Measurements from ENCODE around the gene ALDH1A3. TPM values are rescaled to one million over a fixed set of nuclear protein-coding genes. Genes with fewer than 3 reads are reported as not detected.
A peak's percentile ranks its signal among the peaks of the same experiment; 100 is the strongest.

The ALDH1A3 gene
- total RNA-seq, 1 donor from 2014 or later = 62.9 TPM

DNA sequence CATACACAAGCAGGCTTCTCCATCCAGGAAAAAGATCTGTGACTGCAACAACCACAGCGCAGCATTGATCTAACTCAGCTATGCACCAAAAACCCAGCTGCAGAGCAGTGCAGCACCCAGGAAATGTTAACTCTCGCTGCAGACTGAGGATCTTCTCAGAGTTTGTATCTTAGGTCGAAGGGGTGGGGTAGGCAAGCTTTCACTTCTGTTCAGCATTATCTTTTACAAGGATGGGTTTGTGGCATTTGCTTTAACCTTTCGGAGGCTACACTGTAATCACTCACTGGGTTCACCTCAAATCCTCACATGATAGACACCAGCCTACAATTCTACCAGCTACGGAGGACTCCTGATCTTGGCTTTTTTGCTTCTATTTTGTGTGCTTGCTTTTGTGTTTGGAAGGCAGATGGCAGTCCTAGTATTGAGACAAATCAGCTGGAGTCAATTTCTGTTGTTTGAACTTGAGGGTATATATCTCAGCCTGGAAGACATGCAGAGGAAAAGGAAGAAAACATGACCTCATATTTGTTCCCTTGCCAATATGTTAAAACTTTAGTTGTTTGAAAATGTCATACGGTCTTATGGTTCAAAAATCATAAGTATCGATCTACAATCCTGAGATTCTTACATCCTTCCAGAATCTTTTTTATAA lies 64.7 kb downstream of the ALDH1A3 start:
- intact Hi-C loops (cut with DNase I) = no loop called here
- no peak for DNase-seq (ENCODE audit: extremely low spot score in 2 of 2)
- no peak for TF ChIP-seq POLR2A (IDR thresholded peaks at IDR 0.05)
- TF ChIP-seq POLR2AphosphoS5 (IDR thresholded peaks at IDR 0.05; ENCODE audit: insufficient read depth in 1 of 2, low read depth in 1 of 2) = no peak
- Histone ChIP-seq H3K27me3 (no peaks in the 10 kb centered on the region), H3K36me3 (no peaks in the 10 kb centered on the region), H3K4me1 (peaks cover 14% of the 10 kb centered on the region), H3K9me3 (no peaks in the 10 kb centered on the region), H3K27ac (peak overlapping the region; percentile 25), H3K4me3 (no peak overlapping the region)

DNA sequence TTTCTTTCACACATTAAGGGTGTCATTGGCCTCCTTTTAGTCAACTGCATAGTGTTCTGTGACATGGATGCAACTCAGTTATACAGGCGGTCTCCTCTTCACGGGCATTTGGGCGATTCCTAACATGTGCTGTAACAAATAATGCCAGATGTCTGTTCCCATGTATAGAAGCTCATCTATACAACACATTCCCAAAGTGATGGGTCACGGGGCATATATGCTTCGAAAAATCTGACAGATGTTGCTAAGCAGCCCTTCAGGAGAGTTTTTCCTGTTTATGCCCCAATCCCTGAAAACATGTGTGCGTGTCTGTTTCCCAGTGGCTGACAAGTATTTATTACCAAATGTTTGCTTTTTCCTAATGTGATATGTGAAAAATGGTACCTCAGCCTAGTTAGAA lies 65.4 kb downstream of the ALDH1A3 start:
- peak overlapping the region; percentile 25 for H3K27ac ChIP-seq
- intact Hi-C loops (cut with DNase I) = no loop called here
- H3K4me1 ChIP-seq = peaks cover 14% of the 10 kb centered on the region
- TF ChIP-seq POLR2A (IDR thresholded peaks at IDR 0.05) = no peak
- TF ChIP-seq POLR2AphosphoS5 (IDR thresholded peaks at IDR 0.05; ENCODE audit: insufficient read depth in 1 of 2, low read depth in 1 of 2) = no peak
- TF ChIP-seq, protein P1, sequence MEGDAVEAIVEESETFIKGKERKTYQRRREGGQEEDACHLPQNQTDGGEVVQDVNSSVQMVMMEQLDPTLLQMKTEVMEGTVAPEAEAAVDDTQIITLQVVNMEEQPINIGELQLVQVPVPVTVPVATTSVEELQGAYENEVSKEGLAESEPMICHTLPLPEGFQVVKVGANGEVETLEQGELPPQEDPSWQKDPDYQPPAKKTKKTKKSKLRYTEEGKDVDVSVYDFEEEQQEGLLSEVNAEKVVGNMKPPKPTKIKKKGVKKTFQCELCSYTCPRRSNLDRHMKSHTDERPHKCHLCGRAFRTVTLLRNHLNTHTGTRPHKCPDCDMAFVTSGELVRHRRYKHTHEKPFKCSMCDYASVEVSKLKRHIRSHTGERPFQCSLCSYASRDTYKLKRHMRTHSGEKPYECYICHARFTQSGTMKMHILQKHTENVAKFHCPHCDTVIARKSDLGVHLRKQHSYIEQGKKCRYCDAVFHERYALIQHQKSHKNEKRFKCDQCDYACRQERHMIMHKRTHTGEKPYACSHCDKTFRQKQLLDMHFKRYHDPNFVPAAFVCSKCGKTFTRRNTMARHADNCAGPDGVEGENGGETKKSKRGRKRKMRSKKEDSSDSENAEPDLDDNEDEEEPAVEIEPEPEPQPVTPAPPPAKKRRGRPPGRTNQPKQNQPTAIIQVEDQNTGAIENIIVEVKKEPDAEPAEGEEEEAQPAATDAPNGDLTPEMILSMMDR (IDR thresholded peaks at IDR 0.05) = no peak
- H3K27me3 ChIP-seq = no peaks in the 10 kb centered on the region
- DNase-seq (ENCODE audit: extremely low spot score in 2 of 2) = no peak
- no peak overlapping the region for H3K4me3 ChIP-seq
- no peaks in the 10 kb centered on the region for H3K9me3 ChIP-seq
- H3K36me3 ChIP-seq = no peaks in the 10 kb centered on the region

DNA sequence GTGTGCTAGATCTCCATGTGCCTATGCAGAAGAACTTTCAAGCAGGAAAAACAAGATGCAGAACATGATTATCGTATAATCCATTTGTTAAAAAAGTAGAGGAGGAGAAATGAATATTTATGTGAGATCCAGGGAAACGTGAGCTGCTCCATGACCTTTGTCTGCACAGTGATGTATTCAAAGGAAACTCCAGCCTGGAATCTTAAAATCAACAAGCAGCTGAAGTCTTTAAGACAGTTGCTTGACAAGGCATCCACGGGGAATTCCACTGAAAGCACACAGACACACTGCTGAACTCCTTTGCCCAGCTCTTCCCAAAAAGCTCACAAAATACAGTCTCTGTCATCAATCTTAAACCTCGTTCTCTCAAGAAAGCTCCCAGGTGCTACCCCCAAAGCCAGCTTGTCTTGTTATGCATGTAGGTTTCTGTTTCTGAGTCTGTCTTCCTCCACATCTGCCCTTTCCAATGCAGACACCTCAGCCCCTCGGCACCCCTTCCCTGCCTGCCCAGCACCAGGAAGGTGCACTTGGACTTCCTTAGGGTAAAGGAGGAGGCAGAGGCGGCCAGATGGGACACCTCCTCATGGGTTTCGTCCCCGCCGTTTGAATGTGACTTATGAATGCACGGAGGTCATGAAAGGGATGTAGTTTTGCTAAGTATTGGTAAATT lies 68.3 kb downstream of the ALDH1A3 start:
- Histone ChIP-seq H3K4me1 (peaks cover 14% of the 10 kb centered on the region), H3K4me3 (no peak overlapping the region), H3K9me3 (no peaks in the 10 kb centered on the region), H3K36me3 (no peaks in the 10 kb centered on the region), H3K27ac (no peak overlapping the region), H3K27me3 (no peaks in the 10 kb centered on the region)
- no peak for DNase-seq (ENCODE audit: extremely low spot score in 2 of 2)
- intact Hi-C loops (cut with DNase I) = no loop called here
- TF ChIP-seq, protein P1 (IDR thresholded peaks at IDR 0.05) = no peak
- TF ChIP-seq POLR2A (IDR thresholded peaks at IDR 0.05) = no peak
- no peak for TF ChIP-seq POLR2AphosphoS5 (IDR thresholded peaks at IDR 0.05; ENCODE audit: insufficient read depth in 1 of 2, low read depth in 1 of 2)

DNA sequence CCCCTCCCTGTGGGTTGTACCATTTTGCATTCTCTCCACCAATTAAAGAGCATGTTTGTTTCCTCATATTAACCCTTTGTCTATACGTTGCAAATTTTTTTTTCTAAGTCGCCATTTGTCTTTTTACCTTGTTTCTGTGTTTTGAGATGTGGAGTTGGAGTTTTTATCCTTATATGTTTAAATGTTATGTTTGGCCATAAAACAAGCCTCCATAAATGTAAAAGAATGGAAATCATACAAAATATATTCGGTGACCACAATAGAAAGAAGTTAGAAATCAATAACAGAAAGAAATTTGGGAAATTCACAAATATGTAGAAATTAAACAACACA lies 68.8 kb downstream of the ALDH1A3 start:
- no peak for DNase-seq (ENCODE audit: extremely low spot score in 2 of 2)
- H3K27me3 ChIP-seq = no peaks in the 10 kb centered on the region
- TF ChIP-seq, protein P1 (IDR thresholded peaks at IDR 0.05) = no peak
- no peak for TF ChIP-seq POLR2AphosphoS5 (IDR thresholded peaks at IDR 0.05; ENCODE audit: insufficient read depth in 1 of 2, low read depth in 1 of 2)
- no peak for TF ChIP-seq POLR2A (IDR thresholded peaks at IDR 0.05)
- peaks cover 10% of the 10 kb centered on the region for H3K4me1 ChIP-seq
- intact Hi-C loops (cut with DNase I) = no loop called here
- no peak overlapping the region for H3K4me3 ChIP-seq
- no peaks in the 10 kb centered on the region for H3K9me3 ChIP-seq
- H3K27ac ChIP-seq = no peak overlapping the region
- H3K36me3 ChIP-seq = no peaks in the 10 kb centered on the region

DNA sequence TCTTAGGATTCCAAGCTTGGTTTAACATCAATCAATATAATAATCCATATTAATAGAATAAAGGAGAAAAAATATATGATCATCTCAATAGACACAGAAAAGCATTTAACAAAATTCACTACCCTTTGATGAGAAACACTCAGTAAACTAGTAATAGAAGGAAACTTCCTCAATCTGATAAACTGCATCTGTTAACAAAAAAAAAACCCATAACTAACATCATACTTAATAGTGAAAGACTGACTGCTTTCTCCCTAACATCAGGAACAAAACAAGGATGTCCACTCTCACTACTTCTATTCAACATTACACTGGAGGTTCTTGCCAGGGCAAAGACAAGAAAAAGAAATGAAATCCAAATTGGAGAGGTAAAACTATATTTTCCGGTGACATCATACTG lies 70.1 kb downstream of the ALDH1A3 start:
- Histone ChIP-seq H3K36me3 (no peaks in the 10 kb centered on the region), H3K9me3 (no peaks in the 10 kb centered on the region), H3K4me1 (no peaks in the 10 kb centered on the region), H3K27ac (no peak overlapping the region), H3K27me3 (no peaks in the 10 kb centered on the region), H3K4me3 (no peak overlapping the region)
- TF ChIP-seq POLR2A (IDR thresholded peaks at IDR 0.05) (no peak), POLR2AphosphoS5 (IDR thresholded peaks at IDR 0.05; ENCODE audit: insufficient read depth in 1 of 2, low read depth in 1 of 2) (no peak)
- TF ChIP-seq, protein P1 (IDR thresholded peaks at IDR 0.05) = no peak
- DNase-seq (ENCODE audit: extremely low spot score in 2 of 2) = no peak
- intact Hi-C loops (cut with DNase I) = no loop called here
